Measurements from ENCODE around the gene SMIM30.

Gene SMIM30

GRCh38 chr7:113100121-113100603 lies 18.2 kb downstream of the SMIM30 start:
- no peak for DNase-seq (ENCODE audit: low read depth)

GRCh38 chr7:113099284-113099919 lies 19.0 kb downstream of the SMIM30 start:
- DNase-seq (ENCODE audit: low read depth) = no peak

- no peak for DNase-seq (ENCODE audit: low read depth)
Observed at GRCh38 chr7:113094517-113095249, 23.7 kb downstream of the SMIM30 start.

- DNase-seq (ENCODE audit: low read depth) = no peak
Observed at GRCh38 chr7:113093561-113093960, 24.8 kb downstream of the SMIM30 start.

- DNase-seq (ENCODE audit: low read depth) = no peak
Observed at GRCh38 chr7:113092762-113093161, 25.6 kb downstream of the SMIM30 start.

- peak; percentile 74 for DNase-seq (ENCODE audit: low read depth)
Observed at GRCh38 chr7:113087071-113087998, 31.0 kb downstream of the SMIM30 start.

- DNase-seq (ENCODE audit: low read depth) = peak; percentile 49
Observed at GRCh38 chr7:113086431-113086888, 31.9 kb downstream of the SMIM30 start, which contains the start of gene GPR85. GPR85 (minus strand) TSS chr7:113086827; CDS start chr7:113084721, 2,106 bp downstream.

- DNase-seq (ENCODE audit: low read depth) = no peak
Observed at GRCh38 chr7:113085781-113086390, 32.5 kb downstream of the SMIM30 start.

- no peak for DNase-seq (ENCODE audit: low read depth)
Observed at GRCh38 chr7:113084496-113085172, 33.7 kb downstream of the SMIM30 start.

GRCh38 chr7:113083816-113084495 lies 34.4 kb downstream of the SMIM30 start:
- no peak for DNase-seq (ENCODE audit: low read depth)

GRCh38 chr7:113083132-113083815 lies 35.1 kb downstream of the SMIM30 start:
- DNase-seq (ENCODE audit: low read depth) = no peak

GRCh38 chr7:113078331-113078730 lies 40.0 kb downstream of the SMIM30 start:
- no peak for DNase-seq (ENCODE audit: low read depth)

GRCh38 chr7:113076703-113077102 lies 41.7 kb downstream of the SMIM30 start:
- DNase-seq (ENCODE audit: low read depth) = no peak

- no peak for DNase-seq (ENCODE audit: low read depth)
Observed at GRCh38 chr7:113071465-113071864, 46.9 kb downstream of the SMIM30 start.
